GM23248 (cell line): ENCODE results near the gene ZBTB46.

Experiments used
- EZH2 ChIP-seq: fragments of 200-600 bp; sonication (generic); IDR thresholded peaks from 2 replicates; pipeline ENCODE4 v1.6.1; 2018; ENCODE audit warnings: antibody characterized with exemption, mild to moderate bottlenecking; ENCODE audit not compliant: insufficient read depth, poor library complexity, severe bottlenecking
- EZH2phosphoT487 ChIP-seq: fragments of 200-600 bp; sonication (generic); IDR thresholded peaks from 2 replicates; pipeline ENCODE4 v1.6.1; 2018; ENCODE audit warnings: antibody characterized with exemption, moderate library complexity, mild to moderate bottlenecking, low read depth; ENCODE audit not compliant: insufficient read depth

DNA sequence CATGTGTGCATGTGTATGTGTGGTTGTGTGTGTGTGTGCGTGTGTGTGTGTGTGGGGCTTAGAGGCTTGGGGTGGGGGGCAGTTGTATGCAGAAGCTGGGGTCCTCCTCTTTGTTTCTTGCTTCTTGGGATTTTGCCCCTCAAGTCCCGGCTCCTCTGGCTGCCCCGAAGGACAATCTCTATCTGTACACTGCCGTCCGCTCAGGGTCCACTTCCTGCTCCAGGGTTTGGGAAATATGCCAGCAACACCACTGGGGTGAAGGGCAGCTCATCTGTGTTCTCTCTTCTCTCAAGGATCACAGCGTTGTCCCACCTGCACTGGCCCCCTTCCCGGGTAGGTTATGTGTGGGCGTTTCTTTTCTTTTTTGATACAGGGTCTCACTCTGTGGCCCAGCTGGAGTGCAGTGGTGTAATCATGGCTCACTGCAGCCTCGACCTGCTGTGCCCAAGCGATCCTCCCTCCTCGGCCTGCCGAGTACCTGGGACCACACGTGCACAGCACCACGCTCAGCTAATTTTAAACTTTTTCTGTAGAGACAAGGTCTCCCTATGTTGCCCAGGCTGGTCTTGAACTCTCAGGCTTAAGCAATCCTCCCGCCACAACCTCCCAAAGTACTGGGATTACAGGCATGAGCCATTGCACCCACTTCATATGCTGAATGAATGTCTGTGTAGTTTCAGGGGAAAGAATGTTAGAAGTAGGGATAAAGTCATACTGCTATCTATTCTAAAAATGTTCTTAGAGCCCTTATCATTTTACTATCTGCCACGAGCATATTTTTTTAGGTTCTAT lies 65.8 kb downstream of the ZBTB46 start:
- TF ChIP-seq EZH2, result no peak
- no peak for TF ChIP-seq EZH2phosphoT487
